ENCODE results near the gene NPM1.

Gene NPM1

DNA sequence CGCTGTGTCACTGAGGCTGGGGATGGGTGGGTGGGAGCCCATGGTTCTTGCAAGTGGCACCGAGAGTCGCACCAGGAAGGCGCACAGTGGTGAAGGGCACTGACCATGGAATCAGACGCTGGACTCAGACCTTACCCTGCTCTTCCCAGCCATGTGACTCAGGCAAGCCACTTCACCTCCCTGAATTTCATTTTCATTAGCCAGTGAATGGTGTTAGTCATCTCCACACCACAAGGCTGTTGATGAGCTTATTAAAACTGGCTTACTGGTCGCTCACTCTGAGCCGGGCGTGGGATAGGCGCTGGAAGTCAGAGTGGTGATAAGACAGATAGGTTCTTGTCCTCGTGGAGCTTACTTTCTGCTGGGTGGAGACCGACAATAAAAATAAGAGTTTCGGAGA lies 56.9 kb downstream of the NPM1 start:
- Histone ChIP-seq H3K9me3 (ENCODE audit: low read length) (no peaks in the 10 kb centered on the region), H3K4me1 (ENCODE audit: insufficient read depth, low read length) (no peaks in the 10 kb centered on the region), H2AFZ (ENCODE audit: low read depth, low read length) (no peak overlapping the region), H3K36me3 (ENCODE audit: insufficient read depth, low read length) (no peaks in the 10 kb centered on the region), H3K27me3 (ENCODE audit: insufficient read depth, low read length) (no peaks in the 10 kb centered on the region), H3K4me3 (ENCODE audit: low read length) (no peak overlapping the region)

DNA sequence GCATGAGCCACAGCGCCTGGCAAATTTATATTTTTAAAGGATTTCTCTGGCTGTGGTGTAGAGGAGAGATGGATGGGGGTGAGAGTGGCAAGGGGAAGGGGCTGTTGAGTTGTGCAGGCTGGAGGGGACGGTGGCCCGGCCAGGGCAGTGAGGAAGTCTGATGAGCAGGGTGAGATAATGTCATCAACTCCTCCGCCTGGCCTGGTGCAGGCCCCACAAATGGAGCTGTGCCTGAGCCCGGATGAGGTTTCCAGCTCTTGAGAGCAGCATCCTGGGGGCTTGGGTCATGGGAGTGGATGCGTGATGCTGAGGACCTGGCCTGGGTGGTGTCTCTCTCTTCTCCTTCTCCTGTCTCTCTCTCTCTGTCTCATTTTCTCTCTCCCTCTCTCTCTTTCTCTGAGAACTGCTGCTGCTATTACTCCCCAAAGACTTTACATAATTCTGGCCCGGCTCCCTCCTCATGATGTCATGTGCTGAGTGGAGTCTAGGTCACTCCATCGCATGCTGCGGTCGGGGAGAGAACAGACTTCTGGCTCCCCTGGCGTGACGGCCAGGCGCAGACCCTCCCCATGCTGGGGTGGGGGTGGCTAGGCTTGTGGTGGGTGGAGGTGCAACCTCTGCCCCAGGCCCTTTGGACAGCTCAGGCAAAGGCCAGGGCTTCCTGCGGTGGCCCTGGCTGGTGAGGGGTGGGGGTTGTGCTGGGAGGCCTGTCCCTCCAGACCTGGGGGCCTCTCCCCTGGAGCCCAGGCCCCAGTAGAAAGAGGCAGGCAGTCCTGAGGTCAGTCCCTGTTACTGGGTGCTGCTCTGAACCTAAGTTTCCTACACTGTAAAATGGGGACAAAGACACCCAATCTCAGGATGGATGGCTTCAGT lies 58.2 kb downstream of the NPM1 start:
- Histone ChIP-seq H3K4me1 (ENCODE audit: insufficient read depth, low read length) (no peaks in the 10 kb centered on the region), H3K4me3 (ENCODE audit: low read length) (no peak overlapping the region), H2AFZ (ENCODE audit: low read depth, low read length) (no peak overlapping the region), H3K36me3 (ENCODE audit: insufficient read depth, low read length) (no peaks in the 10 kb centered on the region), H3K27me3 (ENCODE audit: insufficient read depth, low read length) (no peaks in the 10 kb centered on the region), H3K9me3 (ENCODE audit: low read length) (no peaks in the 10 kb centered on the region)

- Histone ChIP-seq H3K27me3 (ENCODE audit: insufficient read depth, low read length) (no peaks in the 10 kb centered on the region), H2AFZ (ENCODE audit: low read depth, low read length) (no peak overlapping the region), H3K36me3 (ENCODE audit: insufficient read depth, low read length) (no peaks in the 10 kb centered on the region), H3K9me3 (ENCODE audit: low read length) (no peaks in the 10 kb centered on the region), H3K4me3 (ENCODE audit: low read length) (no peak overlapping the region), H3K4me1 (ENCODE audit: insufficient read depth, low read length) (no peaks in the 10 kb centered on the region)
Measured at GRCh38 chr5:171447226-171447625, 59.6 kb downstream of the NPM1 start.

DNA sequence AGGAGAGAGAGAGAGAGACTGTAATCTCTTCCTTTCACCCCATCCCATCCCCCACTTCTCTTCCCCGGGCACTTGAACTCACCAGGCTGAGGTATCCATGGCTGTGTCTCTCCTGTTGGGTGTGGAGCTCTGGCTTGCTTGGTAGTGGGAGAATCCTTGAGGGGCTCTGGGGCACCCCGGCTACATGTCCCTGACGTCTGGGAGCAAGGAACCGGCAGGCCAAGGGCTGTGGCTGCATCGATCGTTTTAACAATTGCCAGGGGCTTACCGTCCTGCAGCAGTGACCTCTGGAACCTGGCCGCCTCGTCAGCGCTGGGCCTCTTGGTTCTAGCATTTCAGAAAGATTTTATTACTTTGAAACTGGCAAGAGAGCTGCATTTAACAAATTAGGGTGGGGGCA lies 61.8 kb downstream of the NPM1 start:
- no peaks in the 10 kb centered on the region for H3K36me3 ChIP-seq (ENCODE audit: insufficient read depth, low read length)
- H2AFZ ChIP-seq (ENCODE audit: low read depth, low read length), result no peak overlapping the region
- H3K4me1 ChIP-seq (ENCODE audit: insufficient read depth, low read length), result no peaks in the 10 kb centered on the region
- H3K9me3 ChIP-seq (ENCODE audit: low read length), result no peaks in the 10 kb centered on the region
- H3K4me3 ChIP-seq (ENCODE audit: low read length), result no peak overlapping the region
- H3K27me3 ChIP-seq (ENCODE audit: insufficient read depth, low read length), result no peaks in the 10 kb centered on the region

DNA sequence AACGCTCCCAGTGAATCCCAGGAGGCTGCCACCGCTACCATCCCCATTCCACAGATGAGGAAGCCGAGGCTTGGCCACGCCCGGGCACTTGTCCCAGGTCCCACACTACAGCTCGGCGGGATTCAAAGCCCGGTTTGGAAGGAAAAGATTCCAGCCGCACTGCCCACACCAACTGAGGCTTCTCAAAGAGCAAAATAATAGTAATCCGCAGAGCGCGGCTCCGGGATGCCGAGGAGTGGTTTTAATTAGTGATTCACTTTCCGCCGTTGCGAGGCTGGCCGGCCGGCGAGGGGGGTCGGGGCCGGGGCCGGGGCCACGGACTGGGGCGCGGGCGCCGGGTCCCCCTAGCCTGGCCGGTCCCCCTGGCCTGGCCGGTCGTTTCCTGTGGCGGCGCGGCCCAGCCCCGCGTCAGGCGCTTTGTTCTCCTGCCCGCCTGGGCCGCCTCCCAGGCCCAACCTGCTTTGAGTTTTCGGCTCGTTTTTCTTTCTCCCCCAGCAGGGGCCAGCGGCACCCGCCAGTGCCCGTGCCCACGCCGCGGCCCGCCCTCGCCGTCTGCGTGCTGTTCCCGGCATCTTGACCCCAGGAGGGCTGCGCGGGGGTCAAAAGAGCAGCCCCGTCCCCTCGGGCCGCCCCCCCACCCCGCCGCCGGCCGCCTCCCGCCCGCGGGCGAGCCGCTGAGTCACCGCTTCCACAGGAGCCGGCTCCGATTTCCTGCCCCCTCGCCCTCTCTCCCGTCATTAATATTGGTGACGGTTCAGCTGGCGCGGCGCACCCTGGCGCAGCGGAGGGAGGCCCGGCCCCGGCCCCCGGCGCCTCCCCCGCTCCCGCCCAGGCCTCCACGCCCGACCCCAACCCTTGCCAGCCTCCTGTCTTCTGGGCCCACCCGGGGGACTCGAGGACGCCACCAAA lies 63.0 kb downstream of the NPM1 start:
- no peaks in the 10 kb centered on the region for H3K9me3 ChIP-seq (ENCODE audit: low read length)
- H2AFZ ChIP-seq (ENCODE audit: low read depth, low read length), result no peak overlapping the region
- H3K36me3 ChIP-seq (ENCODE audit: insufficient read depth, low read length), result no peaks in the 10 kb centered on the region
- no peaks in the 10 kb centered on the region for H3K4me1 ChIP-seq (ENCODE audit: insufficient read depth, low read length)
- no peaks in the 10 kb centered on the region for H3K27me3 ChIP-seq (ENCODE audit: insufficient read depth, low read length)
- no peak overlapping the region for H3K4me3 ChIP-seq (ENCODE audit: low read length)

GRCh38 chr5:171451421-171451820 lies 63.8 kb downstream of the NPM1 start:
- Histone ChIP-seq H3K4me1 (ENCODE audit: insufficient read depth, low read length) (no peaks in the 10 kb centered on the region), H3K9me3 (ENCODE audit: low read length) (no peaks in the 10 kb centered on the region), H3K36me3 (ENCODE audit: insufficient read depth, low read length) (no peaks in the 10 kb centered on the region), H3K4me3 (ENCODE audit: low read length) (no peak overlapping the region), H3K27me3 (ENCODE audit: insufficient read depth, low read length) (no peaks in the 10 kb centered on the region), H2AFZ (ENCODE audit: low read depth, low read length) (no peak overlapping the region)

GRCh38 chr5:171453056-171453725 lies 65.5 kb downstream of the NPM1 start:
- H3K27me3 ChIP-seq (ENCODE audit: insufficient read depth, low read length), result no peaks in the 10 kb centered on the region
- no peak overlapping the region for H3K4me3 ChIP-seq (ENCODE audit: low read length)
- no peaks in the 10 kb centered on the region for H3K4me1 ChIP-seq (ENCODE audit: insufficient read depth, low read length)
- no peaks in the 10 kb centered on the region for H3K9me3 ChIP-seq (ENCODE audit: low read length)
- no peaks in the 10 kb centered on the region for H3K36me3 ChIP-seq (ENCODE audit: insufficient read depth, low read length)
- no peak overlapping the region for H2AFZ ChIP-seq (ENCODE audit: low read depth, low read length)

DNA sequence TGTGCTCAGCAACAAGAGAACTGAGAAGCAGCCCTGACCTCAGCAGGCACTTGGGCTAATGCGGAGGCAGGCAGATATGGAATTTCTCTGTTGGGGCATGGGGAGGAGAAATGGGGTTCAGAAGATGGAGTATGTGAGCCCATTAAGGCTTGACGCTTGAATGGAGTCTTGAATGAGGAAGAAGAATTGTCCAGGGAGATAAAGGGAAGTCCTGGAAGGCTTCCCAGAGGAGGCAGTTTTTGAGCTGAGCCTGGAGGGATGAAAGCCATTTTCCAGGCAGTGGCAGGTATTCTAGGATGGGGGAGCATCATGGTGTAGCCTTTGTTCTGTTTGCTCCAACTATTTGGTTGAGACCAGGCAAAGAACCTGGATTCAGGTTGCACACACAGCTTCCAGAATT lies 66.3 kb downstream of the NPM1 start:
- H3K4me3 ChIP-seq (ENCODE audit: low read length), result no peak overlapping the region
- H3K9me3 ChIP-seq (ENCODE audit: low read length), result no peaks in the 10 kb centered on the region
- H3K27me3 ChIP-seq (ENCODE audit: insufficient read depth, low read length), result no peaks in the 10 kb centered on the region
- H3K36me3 ChIP-seq (ENCODE audit: insufficient read depth, low read length), result no peaks in the 10 kb centered on the region
- no peak overlapping the region for H2AFZ ChIP-seq (ENCODE audit: low read depth, low read length)
- no peaks in the 10 kb centered on the region for H3K4me1 ChIP-seq (ENCODE audit: insufficient read depth, low read length)

DNA sequence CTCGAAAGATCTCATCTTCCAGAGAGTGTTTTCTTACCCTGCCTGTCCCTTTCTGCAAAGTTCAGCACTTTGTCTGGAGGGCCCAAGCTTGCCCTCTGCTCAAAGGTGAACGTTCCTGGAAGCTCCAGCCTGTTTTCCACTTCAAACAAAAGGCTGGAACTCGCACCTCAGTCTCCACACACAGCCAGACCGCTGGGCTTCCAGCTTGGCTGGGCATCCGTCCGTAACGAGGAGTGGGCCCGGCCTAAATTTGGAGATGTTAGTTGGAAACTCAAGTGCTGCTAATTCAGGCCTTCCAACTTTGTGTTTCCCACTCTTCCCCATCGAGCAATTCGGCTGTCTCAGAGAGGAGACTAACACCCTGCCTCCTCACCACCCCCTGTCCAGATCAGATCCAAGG lies 66.9 kb downstream of the NPM1 start:
- no peaks in the 10 kb centered on the region for H3K36me3 ChIP-seq (ENCODE audit: insufficient read depth, low read length)
- no peaks in the 10 kb centered on the region for H3K9me3 ChIP-seq (ENCODE audit: low read length)
- no peak overlapping the region for H2AFZ ChIP-seq (ENCODE audit: low read depth, low read length)
- H3K27me3 ChIP-seq (ENCODE audit: insufficient read depth, low read length), result no peaks in the 10 kb centered on the region
- H3K4me1 ChIP-seq (ENCODE audit: insufficient read depth, low read length), result no peaks in the 10 kb centered on the region
- no peak overlapping the region for H3K4me3 ChIP-seq (ENCODE audit: low read length)

- Histone ChIP-seq H3K27me3 (ENCODE audit: insufficient read depth, low read length) (no peaks in the 10 kb centered on the region), H3K4me3 (ENCODE audit: low read length) (no peak overlapping the region), H3K36me3 (ENCODE audit: insufficient read depth, low read length) (no peaks in the 10 kb centered on the region), H3K9me3 (ENCODE audit: low read length) (no peaks in the 10 kb centered on the region), H2AFZ (ENCODE audit: low read depth, low read length) (no peak overlapping the region), H3K4me1 (ENCODE audit: insufficient read depth, low read length) (no peaks in the 10 kb centered on the region)
Measured at GRCh38 chr5:171455522-171455921, 67.9 kb downstream of the NPM1 start.

DNA sequence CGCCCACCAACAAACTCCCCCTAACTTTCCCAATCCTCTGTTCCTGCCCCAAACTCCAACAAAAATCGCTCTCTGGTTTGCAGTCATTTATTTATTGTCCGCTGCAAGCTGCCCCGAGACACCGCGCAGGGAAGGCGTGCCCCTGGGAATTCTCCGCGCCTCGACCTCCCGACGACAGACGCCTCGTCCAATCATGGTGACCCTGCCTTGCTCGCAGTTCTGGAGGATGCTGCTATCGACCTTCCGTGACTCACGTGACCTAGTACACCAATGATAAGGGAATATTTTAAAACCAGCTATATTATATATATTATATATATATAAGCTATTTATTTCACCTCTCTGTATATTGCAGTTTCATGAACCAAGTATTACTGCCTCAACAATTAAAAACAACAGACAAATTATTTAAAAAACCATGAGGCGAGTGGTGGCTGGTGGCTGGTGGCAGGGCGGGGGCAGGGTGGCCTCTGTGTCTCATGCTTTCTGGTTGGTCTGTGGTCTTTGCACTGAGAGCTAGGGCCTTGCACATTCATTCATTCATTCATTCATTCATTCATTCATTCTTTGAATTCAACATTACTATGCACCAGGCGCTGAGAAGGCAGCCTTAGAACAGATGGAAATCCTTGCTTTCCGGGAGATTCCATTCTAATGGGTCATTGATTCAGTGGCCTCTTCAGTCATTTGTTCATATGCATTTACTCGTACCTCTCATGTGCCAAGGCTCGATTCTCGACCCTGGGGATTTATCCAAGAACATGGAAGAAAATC lies 69.7 kb downstream of the NPM1 start:
- H3K4me3 ChIP-seq (ENCODE audit: low read length), result no peak overlapping the region
- no peak overlapping the region for H2AFZ ChIP-seq (ENCODE audit: low read depth, low read length)
- no peaks in the 10 kb centered on the region for H3K27me3 ChIP-seq (ENCODE audit: insufficient read depth, low read length)
- H3K36me3 ChIP-seq (ENCODE audit: insufficient read depth, low read length), result no peaks in the 10 kb centered on the region
- no peaks in the 10 kb centered on the region for H3K9me3 ChIP-seq (ENCODE audit: low read length)
- no peaks in the 10 kb centered on the region for H3K4me1 ChIP-seq (ENCODE audit: insufficient read depth, low read length)

GRCh38 chr5:171459839-171460238 lies 72.2 kb downstream of the NPM1 start:
- Histone ChIP-seq H3K36me3 (ENCODE audit: insufficient read depth, low read length) (no peaks in the 10 kb centered on the region), H3K9me3 (ENCODE audit: low read length) (no peaks in the 10 kb centered on the region), H3K27me3 (ENCODE audit: insufficient read depth, low read length) (no peaks in the 10 kb centered on the region), H2AFZ (ENCODE audit: low read depth, low read length) (no peak overlapping the region), H3K4me1 (ENCODE audit: insufficient read depth, low read length) (no peaks in the 10 kb centered on the region), H3K4me3 (ENCODE audit: low read length) (no peak overlapping the region)

Measured in neuron (in vitro differentiated cells).